CD14-positive monocyte (primary cell): ENCODE results near the gene MT2A. TPM values are rescaled to one million over a fixed set of nuclear protein-coding genes. Genes with fewer than 3 reads are reported as not detected.

Source experiments
- DNase-seq, 3 donors: peaks; one replicate each; pipeline ENCODE4 v3.0.0-alpha.2; 2011 to 2022
- H2AFZ ChIP-seq: 2 replicates; pipeline ENCODE4 v1.6.0; 2012; ENCODE audit warnings: mild to moderate bottlenecking, low read depth, low read length, inconsistent platforms; ENCODE audit not compliant: insufficient read depth, poor library complexity, severe bottlenecking
- H3K27ac ChIP-seq, 2 donors: 1 replicate in 1 of 2; 2 replicates in 1 of 2; pipeline ENCODE4 v1.5.1; 2012 to 2013; ENCODE audit warnings: low read length in 2 of 2, control low read depth in 1 of 2, inconsistent platforms in 1 of 2, low read depth in 1 of 2, mild to moderate bottlenecking in 1 of 2
- H3K27me3 ChIP-seq, 2 donors: one replicate each; pipeline versions ENCODE4 v1.6.0 to v1.6.1; 2011 to 2013; ENCODE audit warnings: low read length in 2 of 2; ENCODE audit not compliant: control insufficient read depth in 2 of 2, insufficient read depth in 2 of 2
- H3K36me3 ChIP-seq, 2 donors: replicated peaks in 1 of 2; 1 replicate in 1 of 2; 2 replicates in 1 of 2; pipeline versions ENCODE4 v1.5.1 to v1.6.1; 2012 to 2013; ENCODE audit warnings: low read length in 2 of 2, control low read depth in 1 of 2, inconsistent platforms in 1 of 2, mild to moderate bottlenecking in 1 of 2; ENCODE audit not compliant: insufficient read depth in 2 of 2, control insufficient read depth in 1 of 2
- H3K4me1 ChIP-seq, 2 donors: 1 replicate in 1 of 2; 2 replicates in 1 of 2; pipeline versions ENCODE4 v1.5.1 to v1.6.1; 2012 to 2013; ENCODE audit warnings: low read length in 2 of 2, control low read depth in 1 of 2, inconsistent platforms in 1 of 2, mild to moderate bottlenecking in 1 of 2, moderate library complexity in 1 of 2; ENCODE audit not compliant: insufficient read depth in 2 of 2, control insufficient read depth in 1 of 2
- H3K4me2 ChIP-seq: replicated peaks from 2 replicates; pipeline ENCODE3; 2012; ENCODE audit warnings: low read length, moderate library complexity, mild to moderate bottlenecking; ENCODE audit not compliant: poor library complexity, severe bottlenecking; ENCODE audit errors: extremely low read depth
- H3K4me3 ChIP-seq, 3 experiments: fragments of 200-600 bp in 1 of 3; sonication (generic) in 1 of 3; replicated peaks in 1 of 3; 1 replicate in 2 of 3; 2 replicates in 1 of 3; pipeline ENCODE4 v1.5.1; 2011 to 2013; ENCODE audit warnings: low read length in 3 of 3, mild to moderate bottlenecking in 3 of 3, control low read depth in 2 of 3, low read depth in 2 of 3, inconsistent platforms in 1 of 3, moderate library complexity in 1 of 3
- H3K79me2 ChIP-seq: 2 replicates; pipeline ENCODE4 v1.6.0; 2012; ENCODE audit warnings: mild to moderate bottlenecking, control low read depth, inconsistent platforms, low read length, moderate library complexity; ENCODE audit not compliant: insufficient read depth
- H3K9ac ChIP-seq: 2 replicates; pipeline ENCODE4 v1.6.0; 2017; ENCODE audit warnings: low read length, mild to moderate bottlenecking; ENCODE audit not compliant: insufficient read depth, poor library complexity, severe bottlenecking
- H3K9me3 ChIP-seq, 2 donors: replicated peaks in 1 of 2; 1 replicate in 1 of 2; 2 replicates in 1 of 2; pipeline versions ENCODE4 v1.5.1 to v1.6.1; 2012 to 2013; ENCODE audit warnings: low read length in 2 of 2, control low read depth in 1 of 2; ENCODE audit not compliant: control insufficient read depth in 1 of 2, insufficient read depth in 1 of 2
- H4K20me1 ChIP-seq: 2 replicates; pipeline ENCODE4 v1.6.0; 2012; ENCODE audit warnings: mild to moderate bottlenecking, low read length, control low read depth, moderate library complexity; ENCODE audit not compliant: insufficient read depth
- H3K27ac Mint-ChIP-seq, 7 donors: one replicate each; pipeline ENCODE4 v1.8.0; 2020; ENCODE audit warnings: mild to moderate bottlenecking in 7 of 7, mixed read lengths in 7 of 7, moderate library complexity in 6 of 7, inconsistent platforms in 2 of 7
- H3K27me3 Mint-ChIP-seq, 3 donors: one replicate each; pipeline ENCODE4 v1.8.0; 2021 to 2022; ENCODE audit warnings: low read depth in 3 of 3, mild to moderate bottlenecking in 3 of 3, mixed read lengths in 3 of 3, moderate library complexity in 3 of 3, inconsistent platforms in 1 of 3
- H3K36me3 Mint-ChIP-seq, 2 donors: one replicate each; pipeline ENCODE4 v1.8.0; 2020; ENCODE audit warnings: mixed read lengths in 2 of 2, inconsistent platforms in 1 of 2, mild to moderate bottlenecking in 1 of 2
- H3K4me1 Mint-ChIP-seq: one replicate; pipeline ENCODE4 v1.8.0; 2020; ENCODE audit warnings: mild to moderate bottlenecking, mixed read lengths
- H3K4me3 Mint-ChIP-seq, 2 donors: one replicate each; pipeline ENCODE4 v1.8.0; 2020; ENCODE audit warnings: mild to moderate bottlenecking in 2 of 2, mixed read lengths in 2 of 2, moderate library complexity in 1 of 2
- H3K9me3 Mint-ChIP-seq, 7 donors: one replicate each; pipeline ENCODE4 v1.8.0; 2020 to 2022; ENCODE audit warnings: mixed read lengths in 7 of 7, mild to moderate bottlenecking in 6 of 7, moderate library complexity in 6 of 7, inconsistent platforms in 2 of 7
- CTCF ChIP-seq: fragments of 200-600 bp; IDR thresholded peaks from one replicate; pipeline ENCODE4 v1.8.0; 2022; ENCODE audit warnings: antibody characterized with exemption, mild to moderate bottlenecking
- WGBS: methylation state at CpG from one replicate; pipeline ENCODE4 v1.1.5; 2013; ENCODE audit warnings: missing lambda C conversion rate; ENCODE audit not compliant: insufficient coverage; 5-methylcytosine and 5-hydroxymethylcytosine counted together
- intact Hi-C, 2 donors: fragments of 100-400 bp; cut with micrococcal nuclease; formaldehyde crosslinking; loops; one replicate each; pipeline versions ENCODE4 v1.15.0 to v1.15.1; 2023
- polyA plus RNA-seq, 3 donors: library from polyadenylated mRNA; depleted of rRNA in 1 of 3; unstranded in 2 of 3; stranded (reverse) in 1 of 3; fragments of 300-500 nt in 2 of 3; fragments of >200 nt in 1 of 3; fragmentation: Illumina TruSeq in 2 of 3; gene quantifications; 1 replicate in 2 of 3; 2 replicates in 1 of 3; pipeline ENCODE4 v1.2.3, GENCODE V29; 2012 to 2021

The MT2A gene
- polyA plus RNA-seq, 3 donors: 26.8 to 228 (median 126) TPM

- peak overlapping the region in 1 of 2 donors; percentile 60 for H3K4me3 Mint-ChIP-seq
- H3K9me3 Mint-ChIP-seq: peaks cover 0 to 8% (median 2%) of the 10 kb centered on the region in 7 donors
- no peak overlapping the region for H3K27ac ChIP-seq
- H2AFZ ChIP-seq: no peak overlapping the region
- DNase-seq: no peak
- no peak overlapping the region for H3K9ac ChIP-seq
- H3K4me2 ChIP-seq: no peak overlapping the region
- WGBS: 76% methylated on average over 2 of the region's 2 CpGs
- H3K79me2 ChIP-seq: no peaks in the 10 kb centered on the region
- no peaks in the 10 kb centered on the region for H4K20me1 ChIP-seq
- no peak for TF ChIP-seq CTCF
- peaks cover 20% of the 10 kb centered on the region for H3K4me1 Mint-ChIP-seq
- H3K36me3 ChIP-seq: no peaks in the 10 kb centered on the region
- H3K27ac Mint-ChIP-seq: no peak overlapping the region
- intact Hi-C loops: no loop called here
- H3K9me3 ChIP-seq: peaks cover 0 to 27% of the 10 kb centered on the region in 2 donors
- H3K4me3 ChIP-seq: no peak overlapping the region
- peaks cover 87 to 99% (median 97%) of the 10 kb centered on the region in 3 donors for H3K27me3 Mint-ChIP-seq
- peaks cover 10 to 15% of the 10 kb centered on the region in 2 donors for H3K4me1 ChIP-seq
- H3K36me3 Mint-ChIP-seq: no peaks in the 10 kb centered on the region
- peaks cover 84 to 100% of the 10 kb centered on the region in 2 donors for H3K27me3 ChIP-seq
Observed at GRCh38 chr16:56641166-56641565, 32.8 kb downstream of the MT2A start.

- H3K36me3 Mint-ChIP-seq: no peaks in the 10 kb centered on the region
- no peaks in the 10 kb centered on the region for H4K20me1 ChIP-seq
- no peak overlapping the region for H3K27ac Mint-ChIP-seq
- WGBS: 7% methylated on average over 42 of the region's 42 CpGs
- peaks cover 80 to 100% of the 10 kb centered on the region in 2 donors for H3K27me3 ChIP-seq
- H3K4me3 ChIP-seq: peak overlapping the region in 1 of 3 experiments; percentile 54
- DNase-seq: peak; percentile 54 to 56 (median 55)
- H3K9ac ChIP-seq: no peak overlapping the region
- H3K4me2 ChIP-seq: peak overlapping the region; percentile 67
- H3K27me3 Mint-ChIP-seq: peaks cover 78 to 95% (median 92%) of the 10 kb centered on the region in 3 donors
- peaks cover 6 to 12% of the 10 kb centered on the region in 2 donors for H3K4me1 ChIP-seq
- peak overlapping the region; percentile 45 for H2AFZ ChIP-seq
- no peaks in the 10 kb centered on the region for H3K36me3 ChIP-seq
- peak overlapping the region; percentile 37 to 83 for H3K4me3 Mint-ChIP-seq
- H3K79me2 ChIP-seq: no peaks in the 10 kb centered on the region
- intact Hi-C loops: no loop called here
- peaks cover 0 to 7% (median 0%) of the 10 kb centered on the region in 7 donors for H3K9me3 Mint-ChIP-seq
- no peak overlapping the region for H3K27ac ChIP-seq
- H3K9me3 ChIP-seq: peaks cover 0 to 20% of the 10 kb centered on the region in 2 donors
- TF ChIP-seq CTCF: peak; percentile 39
- peaks cover 14% of the 10 kb centered on the region for H3K4me1 Mint-ChIP-seq
Observed at GRCh38 chr16:56643080-56643778, 34.8 kb downstream of the MT2A start.
